HG02943 (cell line): Measurements from ENCODE around the gene BPIFB4.
"Not testable (repeated sequence)": the region's sequence is repeated elsewhere in the genome, so short reads cannot be mapped to it uniquely, and the experiment has no call there.

Experiments
- ATAC-seq: cut with Tn5 transposase; IDR thresholded peaks from one replicate; pipeline ENCODE4 v1.9.1; 2021; ENCODE audit warnings: mild to moderate bottlenecking, low read depth, moderate library complexity; ENCODE audit not compliant: unreplicated experiment

BPIFB4 gene

DNA sequence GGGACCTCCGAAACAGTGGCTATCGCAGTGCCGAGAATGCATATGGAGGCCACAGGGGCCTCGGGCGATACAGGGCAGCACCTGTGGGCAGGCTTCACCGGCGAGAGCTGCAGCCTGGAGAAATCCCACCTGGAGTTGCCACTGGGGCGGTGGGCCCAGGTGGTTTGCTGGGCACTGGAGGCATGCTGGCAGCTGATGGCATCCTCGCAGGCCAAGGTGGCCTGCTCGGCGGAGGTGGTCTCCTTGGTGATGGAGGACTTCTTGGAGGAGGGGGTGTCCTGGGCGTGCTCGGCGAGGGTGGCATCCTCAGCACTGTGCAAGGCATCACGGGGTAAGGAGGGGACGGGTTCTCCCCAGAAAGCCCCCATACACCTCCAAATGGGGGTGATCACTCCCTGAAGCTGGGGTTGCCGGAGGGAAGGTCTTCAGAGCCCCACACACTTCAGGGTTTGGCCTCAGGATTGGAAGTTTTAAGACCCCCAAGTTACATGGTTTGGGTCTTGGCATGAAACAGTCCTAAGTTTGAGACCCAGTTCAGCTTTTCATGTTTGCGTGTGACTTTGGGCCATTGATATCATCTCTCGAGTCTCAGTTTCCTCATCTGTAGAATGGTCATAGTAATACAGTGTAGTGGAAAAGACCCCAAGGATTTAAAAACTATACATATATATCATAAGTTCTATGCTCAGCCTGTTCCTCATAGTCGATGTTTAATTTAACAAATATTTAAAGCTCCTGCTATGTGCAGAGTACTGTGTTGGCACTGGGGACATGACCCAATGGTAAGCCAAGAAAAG lies 4.3 kb downstream of the BPIFB4 start:
- no peak for ATAC-seq

DNA sequence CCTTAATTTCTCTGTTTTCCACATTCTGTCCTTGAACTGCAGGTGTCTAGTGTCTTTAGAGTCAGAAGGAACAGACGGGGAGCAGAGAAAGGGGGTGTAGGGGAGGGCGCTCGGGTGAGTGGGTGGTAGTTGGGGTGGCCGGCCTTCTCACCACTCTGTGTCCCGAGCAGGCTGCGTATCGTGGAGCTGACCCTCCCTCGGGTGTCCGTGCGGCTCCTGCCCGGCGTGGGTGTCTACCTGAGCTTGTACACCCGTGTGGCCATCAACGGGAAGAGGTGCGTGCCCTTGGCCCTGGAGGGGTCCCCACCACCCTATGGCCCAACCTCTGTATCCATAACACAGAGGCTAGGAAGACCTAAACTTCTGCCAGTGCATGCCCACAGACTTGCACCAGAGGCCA lies 5.3 kb downstream of the BPIFB4 start:
- no peak for ATAC-seq

DNA sequence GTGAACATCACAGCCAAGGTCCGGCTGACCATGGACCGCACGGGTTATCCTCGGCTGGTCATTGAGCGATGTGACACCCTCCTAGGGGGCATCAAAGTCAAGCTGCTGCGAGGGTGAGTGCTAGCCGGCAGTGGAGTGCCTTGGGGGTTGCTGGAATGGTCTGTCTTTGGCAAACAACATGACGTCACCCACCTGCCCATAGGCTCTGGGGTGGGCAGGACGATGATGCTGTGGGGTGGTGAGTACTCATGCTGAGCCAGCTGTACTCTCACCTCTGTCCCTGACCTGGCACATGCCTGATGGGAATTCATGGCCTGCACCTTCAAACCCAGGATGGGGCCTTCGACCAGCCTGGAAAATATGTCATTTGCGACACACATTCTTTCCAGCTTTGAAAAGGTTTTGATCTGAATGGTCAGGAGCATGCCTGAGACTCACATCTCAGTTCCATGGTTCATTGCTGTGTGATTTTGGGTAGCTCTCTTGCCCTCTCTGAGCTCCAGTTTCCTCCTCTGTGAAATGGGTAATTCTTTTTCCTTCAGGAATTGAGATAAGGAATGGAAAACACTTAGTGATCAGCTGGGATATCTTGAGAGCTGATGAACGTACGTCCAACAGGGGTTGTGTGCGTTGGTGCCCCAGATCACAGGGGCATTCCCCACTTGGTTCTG lies 6.7 kb downstream of the BPIFB4 start:
- ATAC-seq: no peak

DNA sequence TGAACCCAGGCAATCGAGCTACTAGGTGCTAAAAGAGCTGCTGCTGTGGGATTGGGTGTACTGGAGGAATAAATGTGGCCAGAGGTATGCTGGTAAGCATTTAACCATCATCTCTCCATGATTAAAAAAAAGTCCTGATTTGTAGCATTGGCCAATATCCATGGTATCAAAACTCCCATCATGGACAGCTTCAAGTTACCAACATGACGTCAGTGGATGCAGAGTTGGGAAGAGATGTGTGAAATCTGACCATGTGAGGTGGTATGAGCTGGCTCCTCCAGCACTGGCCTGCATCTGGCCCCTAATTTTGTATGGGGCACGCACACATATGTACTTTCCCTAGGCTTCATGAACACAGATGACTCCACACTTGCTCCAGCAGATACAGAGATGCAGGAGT lies 11.7 kb downstream of the BPIFB4 start:
- no peak for ATAC-seq

DNA sequence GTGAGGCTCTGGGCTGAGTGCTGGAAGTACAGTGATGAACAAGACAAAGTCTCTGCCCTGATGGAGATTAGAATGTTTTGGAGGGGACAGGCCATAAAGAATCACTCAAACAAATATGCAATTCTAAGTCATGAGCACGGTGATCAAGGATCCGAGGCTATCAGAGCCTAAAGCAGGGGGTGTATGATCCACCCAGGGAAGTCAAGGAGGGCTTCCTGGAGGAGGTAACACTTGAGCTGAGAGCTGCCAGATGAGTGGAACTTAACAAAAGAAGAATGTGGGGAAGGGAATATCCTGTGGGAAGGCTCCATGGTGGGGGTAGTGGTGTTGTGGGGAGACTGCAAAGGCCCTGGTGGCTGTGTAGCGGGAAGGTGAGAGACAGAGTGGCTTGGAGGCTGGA lies 12.2 kb downstream of the BPIFB4 start:
- no peak for ATAC-seq

DNA sequence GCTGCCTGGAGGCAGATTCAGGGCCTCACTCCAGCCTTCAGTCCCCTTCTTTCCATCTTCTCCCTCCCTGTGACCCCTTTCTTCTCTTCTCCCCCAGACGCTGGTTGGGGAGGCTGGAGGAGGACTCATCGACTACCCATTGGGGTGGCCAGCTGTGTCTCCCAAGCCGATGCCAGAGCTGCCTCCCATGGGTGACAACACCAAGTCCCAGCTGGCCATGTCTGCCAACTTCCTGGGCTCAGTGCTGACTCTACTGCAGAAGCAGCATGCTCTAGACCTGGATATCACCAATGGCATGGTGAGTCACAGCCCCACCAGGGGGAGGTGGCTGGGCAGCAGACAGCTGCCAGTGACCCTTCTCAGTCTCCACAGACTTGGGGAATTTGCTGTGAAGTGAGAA lies 12.9 kb downstream of the BPIFB4 start:
- ATAC-seq: no peak

DNA sequence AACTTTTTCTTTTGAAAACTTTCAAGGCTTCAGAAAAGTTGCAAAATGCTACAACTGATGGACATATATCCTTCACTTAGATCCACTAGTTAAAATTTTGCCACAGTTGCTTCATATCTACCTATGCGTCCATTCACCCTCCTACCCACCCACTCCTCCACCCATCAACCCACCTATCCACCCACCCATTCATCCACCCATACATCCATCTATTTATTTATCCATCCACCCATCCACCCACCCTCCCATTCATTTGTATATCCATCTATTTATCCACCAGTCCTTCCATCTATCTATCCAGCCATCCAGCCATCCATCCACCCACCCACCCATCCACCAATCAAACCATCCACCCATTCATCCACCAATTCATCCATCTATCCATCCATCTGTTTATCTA lies 13.6 kb downstream of the BPIFB4 start:
- no peak for ATAC-seq

DNA sequence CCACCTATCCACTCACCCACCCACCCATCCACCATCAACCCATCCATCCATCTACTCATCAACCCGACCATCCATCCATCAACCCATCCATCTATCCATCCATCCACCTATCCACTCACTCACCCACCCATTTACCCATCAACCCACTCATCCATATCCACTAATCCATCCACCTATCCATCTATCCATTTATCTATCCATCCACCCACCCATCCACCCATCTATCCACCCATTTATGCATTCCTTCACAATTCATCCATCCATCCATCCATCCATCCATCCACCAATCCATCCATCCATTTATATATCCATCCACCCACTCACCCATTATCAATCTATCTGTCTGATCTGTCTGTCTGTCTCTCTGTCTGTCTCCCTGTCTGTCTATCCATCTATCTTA lies 14.1 kb downstream of the BPIFB4 start:
- no peak for ATAC-seq

DNA sequence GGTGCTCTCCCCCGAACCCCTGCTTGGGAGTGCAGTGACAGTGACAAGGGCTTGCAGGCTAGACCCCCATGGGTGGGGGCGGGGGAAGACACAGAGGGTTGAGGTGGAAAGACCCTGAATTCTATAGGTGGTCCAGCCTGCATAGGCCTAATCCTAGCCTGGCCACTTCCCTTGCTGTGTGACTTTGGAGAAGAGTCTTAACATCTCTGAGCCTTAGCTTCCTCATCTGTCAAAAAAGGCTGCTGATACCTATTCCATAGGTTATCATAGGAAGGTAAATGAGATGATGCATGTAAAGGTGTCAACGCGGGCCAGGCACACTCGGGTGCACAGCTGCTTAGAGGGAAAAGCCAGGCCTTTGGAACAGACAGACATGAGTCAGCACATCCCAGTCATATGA lies 15.8 kb downstream of the BPIFB4 start:
- no peak for ATAC-seq

DNA sequence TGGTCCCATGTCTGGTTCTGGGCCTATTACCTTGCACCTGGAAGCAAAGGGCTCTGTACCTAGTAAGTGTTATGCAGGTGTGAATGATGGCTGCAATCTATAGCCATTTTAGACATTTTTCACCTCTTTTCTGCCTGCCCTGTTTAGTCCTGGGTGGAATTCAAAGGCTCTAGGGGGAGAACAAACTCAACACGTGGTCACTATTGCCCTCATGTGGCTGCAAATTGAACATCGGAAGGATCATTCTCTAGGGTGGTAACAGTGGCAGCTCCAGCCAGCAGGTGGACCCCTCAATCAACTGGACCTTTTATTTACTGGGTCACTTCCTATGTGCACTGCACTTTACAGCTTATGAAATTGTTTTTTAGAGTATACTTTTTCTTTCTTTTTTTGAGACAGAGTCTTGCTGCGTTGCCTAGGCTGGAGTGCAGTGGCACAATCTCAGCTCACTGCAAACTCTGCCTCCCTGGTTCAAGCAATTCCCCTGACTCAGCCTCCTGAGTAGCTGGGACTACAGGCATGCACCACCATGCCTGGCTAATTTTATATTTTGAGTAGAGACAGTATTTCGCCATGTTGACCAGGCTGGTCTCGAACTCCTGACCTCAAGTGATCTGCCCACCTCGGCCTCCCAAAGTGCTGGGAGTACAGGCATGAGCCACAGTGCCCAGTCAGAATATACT lies 16.6 kb downstream of the BPIFB4 start:
- ATAC-seq: not testable (repeated sequence)

DNA sequence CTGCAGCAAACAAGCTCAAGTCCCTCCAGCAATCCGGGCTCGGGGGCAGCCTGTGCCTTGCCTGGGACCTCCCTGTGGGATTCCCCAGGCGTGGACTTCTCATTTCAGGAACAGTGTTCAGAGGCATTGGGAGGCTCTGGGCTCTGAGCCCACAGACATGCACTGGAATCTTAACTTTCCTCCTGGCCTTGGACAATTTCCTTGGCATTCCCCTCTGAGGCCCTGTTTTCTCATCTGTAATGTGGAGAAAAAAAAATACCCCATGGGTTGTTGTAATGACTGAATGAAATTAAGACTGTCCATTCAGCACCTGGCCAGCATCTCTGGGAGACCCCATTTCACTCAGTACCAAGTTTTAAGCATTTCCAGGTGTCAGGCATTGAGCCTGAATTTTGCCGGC lies 17.6 kb downstream of the BPIFB4 start:
- no peak for ATAC-seq

DNA sequence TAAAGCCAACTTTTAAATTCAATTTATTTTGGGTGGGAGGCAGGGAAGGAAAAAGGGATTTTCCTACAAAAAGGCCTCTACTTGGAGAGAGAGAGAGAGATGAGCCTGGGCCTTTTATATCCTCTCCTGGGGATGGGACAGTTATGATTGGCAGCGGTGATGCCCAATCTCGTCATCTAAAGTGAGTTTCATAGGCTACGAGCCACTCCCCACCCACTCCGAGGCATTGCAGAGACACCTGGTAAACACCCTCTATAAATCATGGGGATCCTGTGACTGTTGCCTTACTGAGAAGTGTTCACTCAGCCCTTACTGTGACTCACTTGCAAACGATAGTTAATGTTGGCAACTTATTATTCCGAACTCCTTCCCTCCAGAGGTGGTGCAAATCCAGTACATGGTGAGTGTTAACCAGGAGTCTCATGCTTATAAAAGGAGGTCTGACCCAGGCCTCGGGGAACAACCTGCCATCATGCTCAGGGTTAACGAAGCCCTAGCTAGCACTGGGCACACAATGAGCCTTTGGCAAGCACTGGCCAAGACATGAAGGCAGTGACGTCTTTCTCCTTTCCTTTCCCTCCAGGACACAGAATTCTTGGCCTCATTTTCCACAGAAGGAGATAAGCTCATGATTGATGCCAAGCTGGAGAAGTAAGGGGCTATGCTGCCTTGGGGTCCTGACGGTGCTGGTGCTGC lies 20.5 kb downstream of the BPIFB4 start:
- ATAC-seq: no peak

DNA sequence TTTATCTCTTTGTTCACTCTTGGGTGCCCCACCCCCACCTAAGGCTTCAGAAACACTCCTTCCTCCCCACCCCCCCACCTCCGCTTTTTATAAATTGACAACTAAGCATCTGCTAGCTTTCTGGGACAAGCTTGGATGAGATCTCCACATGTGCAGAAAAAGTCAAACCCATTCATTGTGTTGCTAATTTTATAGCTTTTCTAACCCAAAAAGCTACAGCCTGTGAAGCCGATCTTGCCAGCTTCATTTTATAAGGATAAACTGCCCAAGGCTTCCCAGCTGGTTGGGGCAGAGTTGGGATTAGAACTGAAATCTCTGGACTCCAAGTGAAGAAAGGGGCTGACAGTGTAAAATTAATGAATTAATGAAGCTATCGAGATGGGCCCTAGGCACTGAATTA lies 24.1 kb downstream of the BPIFB4 start:
- ATAC-seq: no peak

DNA sequence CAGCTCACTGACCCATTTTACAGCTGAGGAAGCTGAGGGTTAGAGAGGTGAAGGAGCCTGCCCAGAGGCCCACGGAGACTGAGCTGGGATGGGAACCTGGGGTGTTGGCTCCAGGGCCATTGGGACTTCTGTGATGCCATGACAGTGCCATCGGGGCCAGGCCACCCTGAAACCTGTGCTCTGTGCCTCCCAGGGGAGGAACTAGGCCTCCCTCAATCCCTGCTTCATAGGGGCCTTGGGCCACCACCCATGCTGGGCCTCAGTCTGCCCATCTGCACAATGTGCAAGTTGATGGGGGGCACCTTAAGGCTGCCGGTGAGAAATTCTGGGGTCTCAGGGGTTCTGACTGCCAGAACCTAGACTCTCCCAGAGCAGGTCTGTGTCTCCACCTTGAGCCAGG lies 24.9 kb downstream of the BPIFB4 start:
- no peak for ATAC-seq

DNA sequence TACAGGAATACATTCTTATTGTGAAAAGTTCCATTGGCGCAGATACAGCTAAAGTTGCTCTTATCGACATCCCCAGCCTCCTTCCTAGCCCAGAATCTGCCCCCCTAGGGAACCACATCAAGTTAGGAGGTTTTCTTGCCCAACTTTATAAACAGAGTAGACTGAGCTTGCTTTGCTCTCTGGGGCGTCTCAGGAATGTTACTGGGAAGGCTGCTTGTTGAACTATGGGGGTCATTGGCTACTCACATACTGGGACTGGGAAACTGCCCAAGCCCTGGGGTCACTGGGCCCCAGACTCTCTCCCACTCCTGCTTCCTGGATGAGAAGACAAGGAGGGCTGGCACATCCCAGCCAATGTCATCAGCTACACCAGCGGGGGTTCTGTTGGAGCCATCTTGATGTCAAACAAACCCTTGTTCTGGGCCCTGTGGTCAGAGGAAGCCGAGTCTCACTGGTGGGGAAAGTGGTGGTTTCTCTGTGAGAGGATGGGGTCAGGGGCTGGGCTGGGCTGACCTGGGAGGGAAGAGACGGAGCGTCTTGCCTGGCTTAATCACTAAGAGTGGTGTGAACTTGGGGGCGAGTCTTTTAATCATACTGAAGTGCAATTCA lies 26.0 kb downstream of the BPIFB4 start:
- no peak for ATAC-seq

DNA sequence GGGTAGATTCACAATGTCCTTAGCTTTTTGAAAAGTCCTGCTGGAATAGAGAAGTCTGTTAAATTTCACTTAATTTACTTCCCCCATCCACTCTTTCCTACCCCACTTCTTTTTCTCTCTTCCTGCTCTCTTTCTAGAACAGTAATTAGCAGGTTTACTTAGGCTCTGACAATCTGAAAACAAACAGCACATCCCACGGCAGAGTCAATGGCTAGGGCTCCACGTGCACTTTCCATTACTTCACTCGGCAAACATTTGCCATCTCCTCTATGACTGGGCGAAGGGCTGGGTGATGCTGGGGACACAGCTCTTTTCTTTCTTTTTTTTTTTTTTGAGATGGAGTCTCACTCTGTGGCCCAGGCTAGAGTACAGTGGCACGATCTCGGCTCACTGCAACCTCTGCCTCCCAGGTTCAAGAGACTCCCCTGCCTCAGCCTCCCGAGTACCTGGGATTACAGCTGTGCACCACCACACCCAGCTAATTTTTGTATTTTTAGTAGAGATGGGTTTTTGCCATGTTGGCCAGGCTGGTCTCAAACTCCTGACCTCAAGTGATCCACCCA lies 26.7 kb downstream of the BPIFB4 start:
- not testable (repeated sequence) for ATAC-seq

DNA sequence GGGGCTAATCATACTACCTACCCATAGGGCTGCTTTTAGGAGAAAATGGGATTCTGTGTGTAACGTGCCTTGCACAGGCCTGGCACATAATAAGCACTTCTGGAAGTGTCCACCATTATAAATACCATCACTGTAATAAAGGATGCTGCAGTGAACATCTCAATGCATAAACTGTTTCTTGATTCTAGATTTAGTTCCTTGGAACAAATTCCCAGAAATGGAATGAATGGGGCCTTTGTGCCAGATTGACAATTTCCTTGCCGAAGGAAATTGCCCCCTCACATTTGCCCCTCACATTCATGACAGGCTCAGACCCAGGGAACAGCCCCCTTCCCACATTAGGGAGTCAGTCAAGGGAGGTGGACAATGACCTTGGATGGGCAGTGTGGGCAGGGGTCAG lies 29.2 kb downstream of the BPIFB4 start:
- no peak for ATAC-seq

DNA sequence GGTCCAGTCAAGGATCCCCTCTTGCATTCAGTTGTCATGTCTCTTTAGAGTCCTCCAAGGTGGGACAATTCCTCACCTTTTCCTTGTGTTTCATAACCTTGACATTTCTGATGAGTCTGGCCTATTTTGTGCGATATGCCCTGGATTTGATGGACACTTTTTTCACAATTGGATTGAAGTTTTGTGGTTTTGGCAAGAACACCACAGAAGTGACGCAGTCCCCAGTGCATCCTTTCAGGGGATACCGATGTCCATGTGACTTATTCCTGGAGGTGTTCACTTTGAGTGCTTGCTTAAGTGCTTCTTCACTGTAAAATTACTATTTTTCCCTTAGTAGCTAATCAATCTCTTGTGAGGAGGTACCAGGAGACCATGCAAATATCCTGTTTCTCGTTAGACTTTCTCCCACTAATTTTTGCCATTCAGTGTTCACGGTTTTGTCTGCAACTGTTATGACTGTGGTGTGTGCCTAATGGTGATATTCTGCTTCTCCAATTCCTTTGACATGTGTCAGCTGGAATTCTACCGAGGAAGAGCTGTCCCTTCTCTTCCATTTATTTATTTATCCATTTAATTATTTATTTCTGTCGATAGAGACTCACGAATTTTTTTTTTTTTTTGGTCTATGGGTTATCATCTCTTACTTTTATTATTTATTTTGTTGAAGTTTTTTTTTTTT lies 30.8 kb downstream of the BPIFB4 start:
- ATAC-seq: no peak

DNA sequence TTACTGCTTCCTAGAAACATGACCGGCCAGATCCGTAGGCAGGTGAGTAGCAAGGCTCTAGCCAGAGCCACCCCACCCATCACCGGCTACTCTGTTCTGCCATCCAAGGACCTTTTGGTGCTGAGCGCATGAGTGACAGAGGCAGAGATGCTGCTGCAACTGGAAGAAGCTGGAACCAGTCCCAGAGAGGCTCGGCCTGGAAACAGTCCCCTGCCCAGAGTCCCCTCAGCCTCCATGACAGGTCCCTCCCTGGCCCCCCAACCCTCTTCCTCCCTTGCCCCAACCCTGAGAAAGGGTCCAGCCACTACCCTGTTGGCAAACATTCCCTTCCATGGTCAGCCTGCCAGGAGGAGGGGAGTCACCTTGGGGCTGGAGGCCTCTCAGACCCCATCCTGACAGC lies 31.9 kb downstream of the BPIFB4 start:
- ATAC-seq: no peak
